ENCODE data around the gene COMMD4.
"Not testable (repeated sequence)": the region's sequence is repeated elsewhere in the genome, so short reads cannot be mapped to it uniquely, and the experiment has no call there.

The COMMD4 gene

GRCh38 chr15:75347222-75348033 lies 11.6 kb downstream of the COMMD4 start:
- peaks cover 14% of the 10 kb centered on the region for H3K9me3 ChIP-seq (ENCODE audit: control insufficient read depth, low read length)
- no peaks in the 10 kb centered on the region for H3K27me3 ChIP-seq (replicated peaks; ENCODE audit: control insufficient read depth, insufficient read depth, low read length, poor library complexity, severe bottlenecking)
- H3K36me3 ChIP-seq (ENCODE audit: control insufficient read depth, insufficient read depth, low read length), result no peaks in the 10 kb centered on the region
- peaks cover 24% of the 10 kb centered on the region for H3K4me1 ChIP-seq (ENCODE audit: control insufficient read depth, insufficient read depth, low read length, poor library complexity, severe bottlenecking)
- H3K4me3 ChIP-seq (ENCODE audit: insufficient read depth, low read depth, low read length, poor library complexity, severe bottlenecking), result peak overlapping the region; percentile 78
- peak overlapping the region; percentile 53 for H3K27ac ChIP-seq (ENCODE audit: insufficient read depth, low read length, poor library complexity, severe bottlenecking)
- peak; percentile 30 to 37 (median 32) for DNase-seq

GRCh38 chr15:75348034-75348561 lies 12.2 kb downstream of the COMMD4 start:
- Histone ChIP-seq H3K9me3 (ENCODE audit: control insufficient read depth, low read length) (peaks cover 14% of the 10 kb centered on the region), H3K27me3 (replicated peaks; ENCODE audit: control insufficient read depth, insufficient read depth, low read length, poor library complexity, severe bottlenecking) (no peaks in the 10 kb centered on the region), H3K4me3 (ENCODE audit: insufficient read depth, low read depth, low read length, poor library complexity, severe bottlenecking) (peak overlapping the region; percentile 78), H3K36me3 (ENCODE audit: control insufficient read depth, insufficient read depth, low read length) (no peaks in the 10 kb centered on the region), H3K27ac (ENCODE audit: insufficient read depth, low read length, poor library complexity, severe bottlenecking) (peak overlapping the region; percentile 53), H3K4me1 (ENCODE audit: control insufficient read depth, insufficient read depth, low read length, poor library complexity, severe bottlenecking) (peaks cover 24% of the 10 kb centered on the region)
- DNase-seq, result no peak

GRCh38 chr15:75348562-75349350 lies 12.9 kb downstream of the COMMD4 start:
- peaks cover 24% of the 10 kb centered on the region for H3K4me1 ChIP-seq (ENCODE audit: control insufficient read depth, insufficient read depth, low read length, poor library complexity, severe bottlenecking)
- H3K36me3 ChIP-seq (ENCODE audit: control insufficient read depth, insufficient read depth, low read length), result no peaks in the 10 kb centered on the region
- peak overlapping the region; percentile 53 for H3K27ac ChIP-seq (ENCODE audit: insufficient read depth, low read length, poor library complexity, severe bottlenecking)
- no peak for DNase-seq
- H3K27me3 ChIP-seq (replicated peaks; ENCODE audit: control insufficient read depth, insufficient read depth, low read length, poor library complexity, severe bottlenecking), result no peaks in the 10 kb centered on the region
- H3K9me3 ChIP-seq (ENCODE audit: control insufficient read depth, low read length), result peaks cover 14% of the 10 kb centered on the region
- no peak overlapping the region for H3K4me3 ChIP-seq (ENCODE audit: insufficient read depth, low read depth, low read length, poor library complexity, severe bottlenecking)

GRCh38 chr15:75349351-75349669 lies 13.4 kb downstream of the COMMD4 start:
- peaks cover 14% of the 10 kb centered on the region for H3K9me3 ChIP-seq (ENCODE audit: control insufficient read depth, low read length)
- not testable (repeated sequence) for H3K27ac ChIP-seq (ENCODE audit: insufficient read depth, low read length, poor library complexity, severe bottlenecking); H3K36me3 ChIP-seq (ENCODE audit: control insufficient read depth, insufficient read depth, low read length); H3K4me3 ChIP-seq (ENCODE audit: insufficient read depth, low read depth, low read length, poor library complexity, severe bottlenecking); H3K27me3 ChIP-seq (replicated peaks; ENCODE audit: control insufficient read depth, insufficient read depth, low read length, poor library complexity, severe bottlenecking); DNase-seq
- H3K4me1 ChIP-seq (ENCODE audit: control insufficient read depth, insufficient read depth, low read length, poor library complexity, severe bottlenecking), result peaks cover 24% of the 10 kb centered on the region

- Histone ChIP-seq H3K27me3 (replicated peaks; ENCODE audit: control insufficient read depth, insufficient read depth, low read length, poor library complexity, severe bottlenecking) (no peaks in the 10 kb centered on the region), H3K4me3 (ENCODE audit: insufficient read depth, low read depth, low read length, poor library complexity, severe bottlenecking) (no peak overlapping the region), H3K27ac (ENCODE audit: insufficient read depth, low read length, poor library complexity, severe bottlenecking) (peak overlapping the region; percentile 62), H3K9me3 (ENCODE audit: control insufficient read depth, low read length) (peaks cover 14% of the 10 kb centered on the region), H3K36me3 (ENCODE audit: control insufficient read depth, insufficient read depth, low read length) (peaks cover 3% of the 10 kb centered on the region), H3K4me1 (ENCODE audit: control insufficient read depth, insufficient read depth, low read length, poor library complexity, severe bottlenecking) (peaks cover 24% of the 10 kb centered on the region)
- DNase-seq, result peak; percentile 67 to 75 (median 73)
These were observed 14.2 kb downstream of the COMMD4 start for GRCh38 chr15:75349851-75350588.

- no peak for DNase-seq
- peak overlapping the region; percentile 62 for H3K27ac ChIP-seq (ENCODE audit: insufficient read depth, low read length, poor library complexity, severe bottlenecking)
- H3K9me3 ChIP-seq (ENCODE audit: control insufficient read depth, low read length), result peaks cover 14% of the 10 kb centered on the region
- no peak overlapping the region for H3K4me3 ChIP-seq (ENCODE audit: insufficient read depth, low read depth, low read length, poor library complexity, severe bottlenecking)
- H3K27me3 ChIP-seq (replicated peaks; ENCODE audit: control insufficient read depth, insufficient read depth, low read length, poor library complexity, severe bottlenecking), result no peaks in the 10 kb centered on the region
- H3K36me3 ChIP-seq (ENCODE audit: control insufficient read depth, insufficient read depth, low read length), result peaks cover 3% of the 10 kb centered on the region
- H3K4me1 ChIP-seq (ENCODE audit: control insufficient read depth, insufficient read depth, low read length, poor library complexity, severe bottlenecking), result peaks cover 24% of the 10 kb centered on the region
These were observed 14.9 kb downstream of the COMMD4 start for GRCh38 chr15:75350601-75351361.

- Histone ChIP-seq H3K36me3 (ENCODE audit: control insufficient read depth, insufficient read depth, low read length) (peaks cover 11% of the 10 kb centered on the region), H3K27ac (ENCODE audit: insufficient read depth, low read length, poor library complexity, severe bottlenecking) (no peak overlapping the region)
- no peak for DNase-seq
These were observed 16.6 kb downstream of the COMMD4 start for GRCh38 chr15:75352186-75353080.

GRCh38 chr15:75353604-75354003 lies 17.7 kb downstream of the COMMD4 start:
- Histone ChIP-seq H3K9me3 (ENCODE audit: control insufficient read depth, low read length) (peaks cover 14% of the 10 kb centered on the region), H3K27me3 (replicated peaks; ENCODE audit: control insufficient read depth, insufficient read depth, low read length, poor library complexity, severe bottlenecking) (no peaks in the 10 kb centered on the region), H3K27ac (ENCODE audit: insufficient read depth, low read length, poor library complexity, severe bottlenecking) (no peak overlapping the region), H3K4me1 (ENCODE audit: control insufficient read depth, insufficient read depth, low read length, poor library complexity, severe bottlenecking) (peaks cover 13% of the 10 kb centered on the region), H3K4me3 (ENCODE audit: insufficient read depth, low read depth, low read length, poor library complexity, severe bottlenecking) (no peak overlapping the region), H3K36me3 (ENCODE audit: control insufficient read depth, insufficient read depth, low read length) (peaks cover 17% of the 10 kb centered on the region)
- no peak for DNase-seq

More at GRCh38 chr15:75352186-75353080, 16.6 kb downstream of the COMMD4 start:
- H3K27me3 ChIP-seq (replicated peaks; ENCODE audit: control insufficient read depth, insufficient read depth, low read length, poor library complexity, severe bottlenecking), result no peaks in the 10 kb centered on the region
- H3K9me3 ChIP-seq (ENCODE audit: control insufficient read depth, low read length), result peaks cover 14% of the 10 kb centered on the region
- H3K4me1 ChIP-seq (ENCODE audit: control insufficient read depth, insufficient read depth, low read length, poor library complexity, severe bottlenecking), result peaks cover 21% of the 10 kb centered on the region
- no peak overlapping the region for H3K4me3 ChIP-seq (ENCODE audit: insufficient read depth, low read depth, low read length, poor library complexity, severe bottlenecking)
